ENCODE measurements around the gene C19orf81.

GRCh38 chr19:50666346-50667176 is 17.3 kb downstream of the C19orf81 start:
- TF ChIP-seq, protein P1, sequence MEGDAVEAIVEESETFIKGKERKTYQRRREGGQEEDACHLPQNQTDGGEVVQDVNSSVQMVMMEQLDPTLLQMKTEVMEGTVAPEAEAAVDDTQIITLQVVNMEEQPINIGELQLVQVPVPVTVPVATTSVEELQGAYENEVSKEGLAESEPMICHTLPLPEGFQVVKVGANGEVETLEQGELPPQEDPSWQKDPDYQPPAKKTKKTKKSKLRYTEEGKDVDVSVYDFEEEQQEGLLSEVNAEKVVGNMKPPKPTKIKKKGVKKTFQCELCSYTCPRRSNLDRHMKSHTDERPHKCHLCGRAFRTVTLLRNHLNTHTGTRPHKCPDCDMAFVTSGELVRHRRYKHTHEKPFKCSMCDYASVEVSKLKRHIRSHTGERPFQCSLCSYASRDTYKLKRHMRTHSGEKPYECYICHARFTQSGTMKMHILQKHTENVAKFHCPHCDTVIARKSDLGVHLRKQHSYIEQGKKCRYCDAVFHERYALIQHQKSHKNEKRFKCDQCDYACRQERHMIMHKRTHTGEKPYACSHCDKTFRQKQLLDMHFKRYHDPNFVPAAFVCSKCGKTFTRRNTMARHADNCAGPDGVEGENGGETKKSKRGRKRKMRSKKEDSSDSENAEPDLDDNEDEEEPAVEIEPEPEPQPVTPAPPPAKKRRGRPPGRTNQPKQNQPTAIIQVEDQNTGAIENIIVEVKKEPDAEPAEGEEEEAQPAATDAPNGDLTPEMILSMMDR (IDR thresholded peaks at IDR 0.05; ENCODE audit: low read depth, low read length): no peak
- no peak for TF ChIP-seq POLR2A (IDR thresholded peaks at IDR 0.05; ENCODE audit: extremely low read depth, insufficient read length)
- TF ChIP-seq MAX (IDR thresholded peaks at IDR 0.05; ENCODE audit: low read depth, low read length): no peak
- TF ChIP-seq MYC (IDR thresholded peaks at IDR 0.05; ENCODE audit: low read depth, low read length): no peak

Data from NB4 (cell line).